ENCODE results near the gene SLC27A2. TPM values are rescaled to one million over a fixed set of nuclear protein-coding genes. Genes with fewer than 3 reads are reported as not detected.

The SLC27A2 gene
- total RNA-seq, 3 donors from 2014 or later (not counting 1 experiment from before 2014, with no cell fraction given) = 0.47 to 2.7 (median 0.50) TPM

GRCh38 chr15:50251638-50252182 is 69.7 kb downstream of the SLC27A2 start:
- Histone ChIP-seq H3K9me3 (ENCODE audit: control insufficient read depth, insufficient read depth, low read length) (no peaks in the 10 kb centered on the region), H3K4me1 (ENCODE audit: control insufficient read depth, insufficient read depth, low read length) (peaks cover 17% of the 10 kb centered on the region), H3K27me3 (ENCODE audit: control insufficient read depth, insufficient read depth, low read length) (no peaks in the 10 kb centered on the region), H3K4me3 (ENCODE audit: low read length) (no peak overlapping the region), H3K27ac (ENCODE audit: low read length) (no peak overlapping the region), H3K36me3 (ENCODE audit: control insufficient read depth, insufficient read depth, low read length) (no peaks in the 10 kb centered on the region)
- intact Hi-C loops (cut with micrococcal nuclease) = no loop called here
- TF ChIP-seq CTCF (IDR thresholded peaks at IDR 0.05) = no peak
- Mint-ChIP-seq H3K9me3 (no peaks in the 10 kb centered on the region), H3K27ac (no peak overlapping the region), H3K27me3 (ENCODE audit: low read depth in 2 of 2) (no peaks in the 10 kb centered on the region), H3K4me3 (no peak overlapping the region), H3K4me1 (peaks cover 16 to 18% of the 10 kb centered on the region in 2 donors), H3K36me3 (no peaks in the 10 kb centered on the region)
- ATAC-seq (no peak), DNase-seq (no peak)
- WGBS (ENCODE audit: insufficient coverage) = 93% methylated on average over 11 of the region's 11 CpGs

DNA sequence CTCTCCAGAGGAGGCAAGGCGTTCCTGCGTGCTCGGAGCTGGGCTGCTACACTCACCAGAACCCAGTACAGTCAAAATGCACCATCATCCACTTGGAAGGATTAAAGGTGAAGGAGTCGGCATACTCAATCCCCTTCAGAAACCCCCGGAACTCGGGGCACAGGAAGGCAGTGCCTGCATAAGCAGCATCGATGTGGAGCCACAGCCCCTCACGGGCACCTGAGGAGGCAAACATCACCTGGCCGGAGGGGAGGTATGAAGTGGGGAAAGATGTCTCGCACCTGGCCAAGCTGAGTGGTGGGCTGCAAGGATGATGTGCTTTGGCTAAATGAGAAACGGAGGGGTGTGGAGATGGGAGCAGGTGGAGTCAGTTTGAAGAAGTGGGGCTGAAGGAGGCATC is 70.6 kb downstream of the SLC27A2 start:
- WGBS (ENCODE audit: insufficient coverage) = 97% methylated on average over 11 of the region's 11 CpGs
- no peaks in the 10 kb centered on the region for H3K27me3 ChIP-seq (ENCODE audit: control insufficient read depth, insufficient read depth, low read length)
- H3K4me1 ChIP-seq (ENCODE audit: control insufficient read depth, insufficient read depth, low read length) = peaks cover 14% of the 10 kb centered on the region
- intact Hi-C loops (cut with micrococcal nuclease) = no loop called here
- DNase-seq (no peak), ATAC-seq (no peak)
- no peaks in the 10 kb centered on the region for H3K9me3 ChIP-seq (ENCODE audit: control insufficient read depth, insufficient read depth, low read length)
- Mint-ChIP-seq H3K27ac (no peak overlapping the region), H3K9me3 (no peaks in the 10 kb centered on the region), H3K36me3 (no peaks in the 10 kb centered on the region), H3K4me1 (peaks cover 14 to 16% of the 10 kb centered on the region in 2 donors), H3K27me3 (ENCODE audit: low read depth in 2 of 2) (no peaks in the 10 kb centered on the region), H3K4me3 (no peak overlapping the region)
- no peaks in the 10 kb centered on the region for H3K36me3 ChIP-seq (ENCODE audit: control insufficient read depth, insufficient read depth, low read length)
- no peak for TF ChIP-seq CTCF (IDR thresholded peaks at IDR 0.05)
- no peak overlapping the region for H3K4me3 ChIP-seq (ENCODE audit: low read length)
- H3K27ac ChIP-seq (ENCODE audit: low read length) = no peak overlapping the region

DNA sequence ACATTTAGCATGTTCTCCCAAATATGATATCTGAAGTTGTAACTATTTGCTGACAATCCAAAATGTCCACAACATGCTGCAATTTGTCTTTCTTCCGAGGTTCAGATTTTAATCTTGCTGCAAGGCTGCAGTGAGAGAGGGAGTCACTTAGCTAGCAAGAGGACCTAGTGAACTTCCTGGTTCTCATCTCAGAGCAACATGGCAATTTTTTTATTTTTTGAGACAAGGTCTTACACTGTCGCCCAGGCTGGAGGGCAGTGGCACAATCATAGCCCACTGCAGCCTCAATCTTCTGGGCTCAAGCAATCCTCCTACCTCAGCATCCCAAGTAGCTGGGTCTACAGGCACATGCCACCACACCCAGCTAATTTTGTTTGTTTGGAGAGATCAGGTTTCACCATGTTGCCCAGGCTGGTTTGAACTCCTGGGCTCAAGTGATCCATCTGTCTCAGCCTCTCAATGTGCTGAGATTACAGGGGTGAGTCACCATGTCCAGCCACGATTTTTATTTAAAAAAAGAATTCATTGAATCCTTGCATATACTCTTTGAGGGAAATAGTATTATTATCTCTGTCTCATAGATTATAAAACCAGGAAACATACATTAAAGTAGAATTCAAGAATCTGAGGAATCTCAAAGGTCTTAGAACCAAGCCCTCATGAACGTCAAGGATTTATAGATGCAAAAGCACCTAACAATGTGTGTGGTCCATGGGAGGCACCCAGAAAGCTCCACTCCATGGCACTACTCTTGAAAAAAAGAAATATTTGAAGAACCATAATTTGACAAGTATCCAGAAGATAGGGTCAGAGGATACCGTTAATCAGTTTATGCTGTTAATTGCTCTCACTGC is 74.4 kb downstream of the SLC27A2 start:
- H3K4me3 Mint-ChIP-seq = no peak overlapping the region
- intact Hi-C loops (cut with micrococcal nuclease) = no loop called here

More for the DNA sequence above, 74.4 kb downstream of the SLC27A2 start:
- Histone ChIP-seq H3K36me3 (ENCODE audit: control insufficient read depth, insufficient read depth, low read length) (no peaks in the 10 kb centered on the region), H3K27ac (ENCODE audit: low read length) (no peak overlapping the region), H3K4me3 (ENCODE audit: low read length) (no peak overlapping the region), H3K4me1 (ENCODE audit: control insufficient read depth, insufficient read depth, low read length) (peaks cover 25% of the 10 kb centered on the region), H3K9me3 (ENCODE audit: control insufficient read depth, insufficient read depth, low read length) (no peaks in the 10 kb centered on the region), H3K27me3 (ENCODE audit: control insufficient read depth, insufficient read depth, low read length) (no peaks in the 10 kb centered on the region)
- no peak for TF ChIP-seq CTCF (IDR thresholded peaks at IDR 0.05)
- no peak for DNase-seq
- Mint-ChIP-seq H3K36me3 (no peaks in the 10 kb centered on the region), H3K4me1 (peaks cover 21 to 24% of the 10 kb centered on the region in 2 donors), H3K27ac (no peak overlapping the region), H3K9me3 (no peaks in the 10 kb centered on the region), H3K27me3 (ENCODE audit: low read depth in 2 of 2) (no peaks in the 10 kb centered on the region)
- no peak for ATAC-seq
- 77% methylated on average over 5 of the region's 5 CpGs for WGBS (ENCODE audit: insufficient coverage)
